Stimulated activated naive CD8-positive, alpha-beta T cell treated with anti-CD3 and anti-CD28 coated beads, Interleukin-15, amount 100 ng/mL, for 72 hours (primary cell): ENCODE data around the gene AP1S2.
A peak's percentile ranks its signal among the peaks of the same experiment; 100 is the strongest.

Experiments used
- ATAC-seq: fragments of 150-1000 bp; cut with Tn5 transposase; 2 replicates; pipeline ENCODE4 v1.10.0; 2021; ENCODE audit warnings: mild to moderate bottlenecking, moderate library complexity
- DNase-seq, 2 donors: peaks; one replicate each; pipeline ENCODE4 v3.0.0; 2021 to 2022
- H3K27ac Mint-ChIP-seq, 2 donors: one replicate each; pipeline ENCODE4 v1.8.0; 2022; ENCODE audit warnings: mild to moderate bottlenecking in 2 of 2, mixed read lengths in 2 of 2, moderate library complexity in 2 of 2
- H3K27me3 Mint-ChIP-seq: one replicate; pipeline ENCODE4 v1.8.0; 2022; ENCODE audit warnings: mixed read lengths
- H3K4me1 Mint-ChIP-seq: one replicate; pipeline ENCODE4 v1.8.0; 2022; ENCODE audit warnings: mild to moderate bottlenecking, mixed read lengths
- H3K4me3 Mint-ChIP-seq, 2 donors: one replicate each; pipeline ENCODE4 v1.8.0; 2022; ENCODE audit warnings: mild to moderate bottlenecking in 2 of 2, mixed read lengths in 2 of 2, moderate library complexity in 1 of 2
- H3K9me3 Mint-ChIP-seq, 2 donors: one replicate each; pipeline ENCODE4 v1.8.0; 2022; ENCODE audit warnings: mixed read lengths in 2 of 2

The AP1S2 gene

GRCh38 chrX:15789979-15790768 lies 64.4 kb downstream of the AP1S2 start, which contains the start of gene ZRSR2:
Gene ZRSR2, plus strand, starts transcription at chrX:15790484. Its CDS starts 12 bp downstream, at chrX:15790496.
- Mint-ChIP-seq H3K4me3 (no peak within 1 kb of the TSS), H3K9me3 (no peaks in the 10 kb centered on the region), H3K27me3 (no peaks in the 10 kb centered on the region), H3K4me1 (peaks cover 20% of the 10 kb centered on the region), H3K27ac (no peak within 1 kb of the TSS)
- DNase-seq (peak; percentile 78 to 89), ATAC-seq (peak; percentile 93)

DNA sequence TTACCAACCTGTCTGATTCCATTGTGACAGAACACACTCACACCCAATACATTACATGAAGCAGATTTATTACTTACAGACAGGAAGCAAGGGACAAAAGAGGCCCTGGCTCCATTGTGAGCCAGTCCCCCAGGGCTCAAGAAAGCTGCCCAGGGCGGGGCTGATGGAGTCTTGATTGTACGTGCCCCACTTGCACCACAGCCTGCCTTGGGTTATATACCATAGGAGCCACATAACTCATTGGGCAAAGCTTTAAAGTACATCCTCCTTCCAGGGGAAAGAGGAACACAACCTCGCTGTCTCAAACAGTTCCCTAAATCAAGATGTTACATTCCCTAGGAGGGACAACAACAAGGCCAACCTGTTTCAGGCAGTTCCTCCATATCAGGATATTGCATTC lies 67.7 kb downstream of the AP1S2 start:
- no peak for DNase-seq

DNA sequence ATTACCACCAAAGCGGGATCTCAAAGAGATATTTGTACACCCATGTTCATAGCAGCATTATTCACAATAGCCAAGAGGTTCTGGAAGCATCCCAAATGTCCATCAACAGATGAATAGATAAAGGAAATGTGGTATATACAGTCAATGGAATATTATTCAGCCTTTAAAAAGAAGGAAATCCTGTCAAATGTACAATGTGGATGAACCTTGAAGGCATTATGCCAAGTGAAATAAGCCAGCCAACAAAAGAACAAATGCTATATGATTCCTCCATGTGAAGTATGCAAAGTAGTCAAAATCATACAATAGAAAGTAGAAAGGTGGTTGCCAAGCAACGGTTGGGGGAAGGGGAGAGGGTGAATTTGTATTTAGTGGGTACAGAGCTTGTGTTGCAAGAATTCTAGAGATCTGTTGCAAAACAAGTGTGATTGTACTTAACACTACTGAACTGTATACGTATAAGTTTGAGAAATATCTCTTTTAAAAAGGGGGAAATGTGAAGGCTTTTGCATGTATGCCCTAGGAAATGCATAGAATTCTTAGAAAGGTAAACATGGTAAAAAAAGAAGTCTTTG lies 69.3 kb downstream of the AP1S2 start:
- Mint-ChIP-seq H3K9me3 (no peaks in the 10 kb centered on the region), H3K27me3 (no peaks in the 10 kb centered on the region), H3K4me3 (no peak overlapping the region), H3K27ac (no peak overlapping the region), H3K4me1 (no peaks in the 10 kb centered on the region)
- ATAC-seq (no peak), DNase-seq (no peak)

More for the DNA sequence above, 67.7 kb downstream of the AP1S2 start:
- ATAC-seq, result no peak
- no peaks in the 10 kb centered on the region for H3K27me3 Mint-ChIP-seq
- H3K27ac Mint-ChIP-seq, result peak overlapping the region in 1 of 2 donors; percentile 91
- no peaks in the 10 kb centered on the region for H3K4me1 Mint-ChIP-seq
- H3K4me3 Mint-ChIP-seq, result no peak overlapping the region
- H3K9me3 Mint-ChIP-seq, result no peaks in the 10 kb centered on the region

DNA sequence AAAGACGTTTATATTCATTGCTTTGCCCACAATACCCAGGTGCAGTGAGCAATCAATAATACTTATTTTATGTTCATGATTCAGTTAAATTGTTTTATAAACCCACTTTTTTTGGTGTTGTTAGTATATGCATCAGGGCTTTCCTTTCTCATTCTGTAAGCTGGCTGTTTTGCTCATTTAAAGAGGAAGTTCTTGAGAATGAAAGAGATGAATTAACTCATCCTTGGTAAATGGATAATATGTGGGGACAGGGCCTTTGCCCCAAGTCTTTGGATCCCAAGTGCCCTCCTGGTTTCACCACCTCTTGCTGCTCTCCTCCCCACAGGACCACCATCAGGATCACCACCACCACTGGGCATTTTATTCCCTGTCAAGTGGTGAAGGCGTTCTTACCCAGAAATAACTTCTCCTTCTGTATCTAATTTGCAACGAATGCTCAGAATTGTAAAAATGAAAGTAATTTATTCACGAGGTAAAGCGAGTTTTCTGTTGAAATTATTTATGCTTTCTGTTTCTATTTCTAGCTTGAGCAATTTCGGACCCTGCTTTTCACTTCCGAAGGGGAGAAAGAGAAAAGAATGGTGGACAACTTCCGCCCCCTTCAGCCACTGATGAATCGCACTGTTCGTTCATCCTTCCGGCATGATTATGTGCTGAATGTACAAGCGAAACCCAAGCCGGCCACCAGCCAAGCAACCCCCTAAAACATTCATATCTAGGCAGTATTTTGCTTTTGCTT lies 72.5 kb downstream of the AP1S2 start:
- DNase-seq, result no peak
- no peaks in the 10 kb centered on the region for H3K9me3 Mint-ChIP-seq
- H3K4me3 Mint-ChIP-seq, result peak overlapping the region; percentile 80 to 83

More for the DNA sequence above, 72.5 kb downstream of the AP1S2 start:
- Mint-ChIP-seq H3K4me1 (no peaks in the 10 kb centered on the region), H3K27ac (peak overlapping the region; percentile 98), H3K27me3 (no peaks in the 10 kb centered on the region)
- ATAC-seq, result no peak
